K562 (cell line): ENCODE measurements around the gene ECHDC1. TPM values are rescaled to one million over a fixed set of nuclear protein-coding genes. Genes with fewer than 3 reads are reported as not detected.

Experiments used
- ARID1B ChIP-seq: fragments of 450-650 bp; IDR thresholded peaks from 2 replicates; pipeline ENCODE4 v1.6.1; 2016; ENCODE audit warnings: antibody characterized with exemption, mild to moderate bottlenecking, inconsistent platforms
- GATAD2A ChIP-seq: fragments of 450-650 bp; IDR thresholded peaks from 2 replicates; pipeline ENCODE4 v1.6.1; 2017
- SMAD1 ChIP-seq: fragments of 150-350 bp; IDR thresholded peaks from 2 replicates; pipeline ENCODE4 v1.6.1; 2014; ENCODE audit warnings: low read length, low read depth; ENCODE audit not compliant: partially characterized antibody
- SMARCE1 ChIP-seq: fragments of 450-650 bp; IDR thresholded peaks from 2 replicates; pipeline ENCODE4 v1.7.1; 2016; ENCODE audit warnings: mild to moderate bottlenecking
- polyA plus RNA-seq, 8 experiments: library from polyadenylated mRNA; depleted of rRNA in 4 of 8; stranded (reverse) in 5 of 8; unstranded in 3 of 8; fragments of >200 nt; fragmentation: Nextera tagmentation in 2 of 8; fragmentation: Illumina TruSeq in 1 of 8; extraction: Ambion mirVana in 2 of 8; extraction: Trizol in 1 of 8; gene quantifications; 2 replicates each; pipeline versions ENCODE4 v1.2.1 to v1.2.3, GENCODE V29; 2011 to 2014; ENCODE audit warnings: inconsistent platforms in 1 of 8, missing spikeins in 1 of 8
- total RNA-seq, 7 experiments: library from RNA; depleted of rRNA in 6 of 7; stranded (reverse); fragments of >200 nt in 6 of 7; fragmentation: Illumina TruSeq in 2 of 7; extraction: Trizol in 2 of 7; gene quantifications; 2 replicates each; pipeline versions ENCODE4 v1.2.1 to v1.2.3, GENCODE V29; 2011 to 2021; ENCODE audit warnings: low replicate concordance in 1 of 7
- TF ChIP-seq, protein P1 (sequence below): fragments of 450-650 bp; formaldehyde crosslinking; IDR thresholded peaks from 2 replicates; pipeline ENCODE4 v1.4.0; 2020; ENCODE audit warnings: mild to moderate bottlenecking, mixed read lengths
- TF ChIP-seq, protein P2 (sequence below), 2 experiments: fragments of 450-650 bp in 1 of 2; sonication (generic) in 1 of 2; formaldehyde crosslinking in 1 of 2; IDR thresholded peaks in 1 of 2; conservative IDR thresholded peaks in 1 of 2; 2 replicates each; pipeline versions ENCODE4 v1.6.1 to v1.8.1; 2016 to 2023; ENCODE audit warnings: mild to moderate bottlenecking in 2 of 2, moderate library complexity in 2 of 2, inconsistent platforms in 1 of 2, missing genetic modification reagents in 1 of 2
- TF ChIP-seq, protein P3 (sequence below): sonication (generic); formaldehyde crosslinking; IDR thresholded peaks from 2 replicates; pipeline ENCODE4 v1.8.0; 2022; ENCODE audit warnings: mild to moderate bottlenecking, missing genetic modification reagents
- TF ChIP-seq, protein P4 (sequence below): sonication (generic); formaldehyde crosslinking; IDR thresholded peaks from 2 replicates; pipeline ENCODE4 v1.8.1; 2022; ENCODE audit warnings: missing genetic modification reagents
- TF ChIP-seq, protein P5 (sequence below): fragments of 250-450 bp; sonication (Bioruptor Pico); IDR thresholded peaks from 2 replicates; pipeline ENCODE4 v1.5.0; 2021

The ECHDC1 gene
- total and polyA plus RNA-seq, 9 of the 15 experiments (the other 6 are each of a cell fraction or from before 2014, with no cell fraction given): 58.0 to 105 (median 78.6) TPM

DNA sequence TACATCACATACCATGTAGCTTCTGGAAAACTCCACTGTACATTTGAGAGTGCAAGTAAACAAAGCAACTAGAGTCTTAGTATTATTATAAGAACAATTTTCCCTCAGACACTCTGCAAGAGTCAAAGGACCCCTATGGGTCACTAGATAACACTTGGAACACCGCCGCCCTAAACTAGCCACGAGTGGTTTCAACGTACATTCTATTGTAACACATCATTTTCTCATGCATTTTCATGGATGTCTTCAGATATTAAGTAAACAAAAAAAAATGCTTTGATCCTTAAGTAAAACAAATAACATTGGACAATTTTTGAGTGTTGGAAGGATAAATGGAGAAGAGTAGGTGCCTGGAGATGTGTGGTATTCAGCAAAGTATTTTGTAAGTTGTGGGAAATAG is 79.9 kb downstream of the ECHDC1 start (continued):
- TF ChIP-seq, protein P1, sequence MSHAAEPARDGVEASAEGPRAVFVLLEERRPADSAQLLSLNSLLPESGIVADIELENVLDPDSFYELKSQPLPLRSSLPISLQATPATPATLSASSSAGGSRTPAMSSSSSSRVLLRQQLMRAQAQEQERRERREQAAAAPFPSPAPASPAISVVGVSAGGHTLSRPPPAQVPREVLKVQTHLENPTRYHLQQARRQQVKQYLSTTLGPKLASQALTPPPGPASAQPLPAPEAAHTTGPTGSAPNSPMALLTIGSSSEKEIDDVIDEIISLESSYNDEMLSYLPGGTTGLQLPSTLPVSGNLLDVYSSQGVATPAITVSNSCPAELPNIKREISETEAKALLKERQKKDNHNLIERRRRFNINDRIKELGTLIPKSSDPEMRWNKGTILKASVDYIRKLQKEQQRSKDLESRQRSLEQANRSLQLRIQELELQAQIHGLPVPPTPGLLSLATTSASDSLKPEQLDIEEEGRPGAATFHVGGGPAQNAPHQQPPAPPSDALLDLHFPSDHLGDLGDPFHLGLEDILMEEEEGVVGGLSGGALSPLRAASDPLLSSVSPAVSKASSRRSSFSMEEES (CRISPR knock-in tag): no peak
- TF ChIP-seq SMAD1: no peak
- no peak for TF ChIP-seq GATAD2A
- TF ChIP-seq, protein P2, sequence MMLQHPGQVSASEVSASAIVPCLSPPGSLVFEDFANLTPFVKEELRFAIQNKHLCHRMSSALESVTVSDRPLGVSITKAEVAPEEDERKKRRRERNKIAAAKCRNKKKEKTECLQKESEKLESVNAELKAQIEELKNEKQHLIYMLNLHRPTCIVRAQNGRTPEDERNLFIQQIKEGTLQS (IDR thresholded peaks at IDR 0.05): no peak
- TF ChIP-seq, protein P2 (CRISPR knock-in tag; conservative IDR thresholded peaks at IDR 0.05): no peak
- TF ChIP-seq, protein P3, sequence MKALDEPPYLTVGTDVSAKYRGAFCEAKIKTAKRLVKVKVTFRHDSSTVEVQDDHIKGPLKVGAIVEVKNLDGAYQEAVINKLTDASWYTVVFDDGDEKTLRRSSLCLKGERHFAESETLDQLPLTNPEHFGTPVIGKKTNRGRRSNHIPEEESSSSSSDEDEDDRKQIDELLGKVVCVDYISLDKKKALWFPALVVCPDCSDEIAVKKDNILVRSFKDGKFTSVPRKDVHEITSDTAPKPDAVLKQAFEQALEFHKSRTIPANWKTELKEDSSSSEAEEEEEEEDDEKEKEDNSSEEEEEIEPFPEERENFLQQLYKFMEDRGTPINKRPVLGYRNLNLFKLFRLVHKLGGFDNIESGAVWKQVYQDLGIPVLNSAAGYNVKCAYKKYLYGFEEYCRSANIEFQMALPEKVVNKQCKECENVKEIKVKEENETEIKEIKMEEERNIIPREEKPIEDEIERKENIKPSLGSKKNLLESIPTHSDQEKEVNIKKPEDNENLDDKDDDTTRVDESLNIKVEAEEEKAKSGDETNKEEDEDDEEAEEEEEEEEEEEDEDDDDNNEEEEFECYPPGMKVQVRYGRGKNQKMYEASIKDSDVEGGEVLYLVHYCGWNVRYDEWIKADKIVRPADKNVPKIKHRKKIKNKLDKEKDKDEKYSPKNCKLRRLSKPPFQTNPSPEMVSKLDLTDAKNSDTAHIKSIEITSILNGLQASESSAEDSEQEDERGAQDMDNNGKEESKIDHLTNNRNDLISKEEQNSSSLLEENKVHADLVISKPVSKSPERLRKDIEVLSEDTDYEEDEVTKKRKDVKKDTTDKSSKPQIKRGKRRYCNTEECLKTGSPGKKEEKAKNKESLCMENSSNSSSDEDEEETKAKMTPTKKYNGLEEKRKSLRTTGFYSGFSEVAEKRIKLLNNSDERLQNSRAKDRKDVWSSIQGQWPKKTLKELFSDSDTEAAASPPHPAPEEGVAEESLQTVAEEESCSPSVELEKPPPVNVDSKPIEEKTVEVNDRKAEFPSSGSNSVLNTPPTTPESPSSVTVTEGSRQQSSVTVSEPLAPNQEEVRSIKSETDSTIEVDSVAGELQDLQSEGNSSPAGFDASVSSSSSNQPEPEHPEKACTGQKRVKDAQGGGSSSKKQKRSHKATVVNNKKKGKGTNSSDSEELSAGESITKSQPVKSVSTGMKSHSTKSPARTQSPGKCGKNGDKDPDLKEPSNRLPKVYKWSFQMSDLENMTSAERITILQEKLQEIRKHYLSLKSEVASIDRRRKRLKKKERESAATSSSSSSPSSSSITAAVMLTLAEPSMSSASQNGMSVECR (CRISPR knock-in tag): no peak
- TF ChIP-seq SMARCE1: no peak
- TF ChIP-seq, protein P4, sequence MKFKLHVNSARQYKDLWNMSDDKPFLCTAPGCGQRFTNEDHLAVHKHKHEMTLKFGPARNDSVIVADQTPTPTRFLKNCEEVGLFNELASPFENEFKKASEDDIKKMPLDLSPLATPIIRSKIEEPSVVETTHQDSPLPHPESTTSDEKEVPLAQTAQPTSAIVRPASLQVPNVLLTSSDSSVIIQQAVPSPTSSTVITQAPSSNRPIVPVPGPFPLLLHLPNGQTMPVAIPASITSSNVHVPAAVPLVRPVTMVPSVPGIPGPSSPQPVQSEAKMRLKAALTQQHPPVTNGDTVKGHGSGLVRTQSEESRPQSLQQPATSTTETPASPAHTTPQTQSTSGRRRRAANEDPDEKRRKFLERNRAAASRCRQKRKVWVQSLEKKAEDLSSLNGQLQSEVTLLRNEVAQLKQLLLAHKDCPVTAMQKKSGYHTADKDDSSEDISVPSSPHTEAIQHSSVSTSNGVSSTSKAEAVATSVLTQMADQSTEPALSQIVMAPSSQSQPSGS (CRISPR knock-in tag): no peak
- TF ChIP-seq, protein P5, sequence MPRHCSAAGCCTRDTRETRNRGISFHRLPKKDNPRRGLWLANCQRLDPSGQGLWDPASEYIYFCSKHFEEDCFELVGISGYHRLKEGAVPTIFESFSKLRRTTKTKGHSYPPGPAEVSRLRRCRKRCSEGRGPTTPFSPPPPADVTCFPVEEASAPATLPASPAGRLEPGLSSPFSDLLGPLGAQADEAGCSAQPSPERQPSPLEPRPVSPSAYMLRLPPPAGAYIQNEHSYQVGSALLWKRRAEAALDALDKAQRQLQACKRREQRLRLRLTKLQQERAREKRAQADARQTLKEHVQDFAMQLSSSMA (CRISPR knock-in tag): no peak
- no peak for TF ChIP-seq ARID1B
